Measurements from ENCODE around the gene RNF123. TPM values are rescaled to one million over a fixed set of nuclear protein-coding genes. Genes with fewer than 3 reads are reported as not detected.

Gene RNF123
- total RNA-seq, 1 experiment from 2014 or later, result 46.7 TPM

- no peak overlapping the region for H3K4me3 ChIP-seq
- no TSS peak for BruUV-seq (replicated peaks)
- POLR2A ChIA-PET (ENCODE audit: unreplicated experiment), result interaction anchor here (0.6 kb wide), 1 partner anchor 116 kb away, joined by 3 read pairs; no protein-coding TSS in a partner anchor
Observed at GRCh38 chr3:49663831-49664230, 25.5 kb upstream of the RNF123 start.

DNA sequence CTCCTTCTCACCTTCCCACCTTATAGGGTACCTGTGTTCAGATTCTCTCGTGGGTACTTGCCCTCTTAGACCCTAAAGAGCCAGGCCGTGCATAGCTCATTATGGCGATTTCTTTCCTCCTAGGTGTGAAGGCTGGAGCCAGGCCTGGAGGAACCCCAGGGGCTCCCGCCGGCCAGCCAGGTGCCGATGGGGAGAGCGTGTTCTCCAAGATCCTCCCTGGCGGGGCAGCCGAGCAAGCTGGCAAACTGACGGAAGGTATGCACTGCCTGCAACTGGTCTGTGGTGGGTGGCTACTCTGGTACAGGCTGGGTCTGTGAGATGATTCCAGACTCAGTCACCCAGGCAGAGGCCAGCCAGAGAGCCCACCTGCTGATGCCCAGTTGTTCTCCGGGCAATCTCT, 25.1 kb upstream of the RNF123 start:
- intact Hi-C loops (cut with micrococcal nuclease; ENCODE audit: unreplicated experiment), result no loop called here
- H3K79me2 ChIP-seq (ENCODE audit: low read depth), result no peaks in the 10 kb centered on the region
- no peaks in the 10 kb centered on the region for H3K36me3 ChIP-seq (ENCODE audit: low read depth)
- no TSS peak for BruUV-seq (replicated peaks)
- TF ChIP-seq CTCF (conservative IDR thresholded peaks at IDR 0.05), result no peak
- H3K9me2 ChIP-seq (ENCODE audit: insufficient read depth), result no peaks in the 10 kb centered on the region
- no peak overlapping the region for H3K27ac ChIP-seq
- H3K27me3 ChIP-seq (ENCODE audit: insufficient read depth, low read depth), result no peaks in the 10 kb centered on the region
- POLR2A ChIA-PET (ENCODE audit: unreplicated experiment), result interaction anchor here (0.6 kb wide), 1 partner anchor 117 kb away, joined by 3 read pairs; no protein-coding TSS in a partner anchor
- no peak overlapping the region for H2AFZ ChIP-seq
- H3K4me1 ChIP-seq (replicated peaks; ENCODE audit: insufficient read depth), result peaks cover 12% of the 10 kb centered on the region
- no peak overlapping the region for H3K4me3 ChIP-seq
- H3K9me3 ChIP-seq (ENCODE audit: insufficient read depth, low read depth), result no peaks in the 10 kb centered on the region
- CTCF ChIA-PET, result no interaction called here
- H3K4me2 ChIP-seq, result no peak overlapping the region
- peaks cover 9% of the 10 kb centered on the region for H3F3A ChIP-seq (ENCODE audit: insufficient read depth, low read depth)
- H4K20me1 ChIP-seq (ENCODE audit: insufficient read depth), result no peaks in the 10 kb centered on the region
- no peak for DNase-seq

More at GRCh38 chr3:49663831-49664230, 25.5 kb upstream of the RNF123 start:
- Histone ChIP-seq H3K4me1 (replicated peaks; ENCODE audit: insufficient read depth) (peaks cover 7% of the 10 kb centered on the region), H3K36me3 (ENCODE audit: low read depth) (no peaks in the 10 kb centered on the region), H3K9me3 (ENCODE audit: insufficient read depth, low read depth) (no peaks in the 10 kb centered on the region), H3K79me2 (ENCODE audit: low read depth) (no peaks in the 10 kb centered on the region), H3K27me3 (ENCODE audit: insufficient read depth, low read depth) (no peaks in the 10 kb centered on the region), H3K27ac (no peak overlapping the region), H4K20me1 (ENCODE audit: insufficient read depth) (no peaks in the 10 kb centered on the region), H3F3A (ENCODE audit: insufficient read depth, low read depth) (peaks cover 5% of the 10 kb centered on the region), H3K9me2 (ENCODE audit: insufficient read depth) (no peaks in the 10 kb centered on the region), H3K4me2 (no peak overlapping the region), H2AFZ (no peak overlapping the region)
- TF ChIP-seq CTCF (conservative IDR thresholded peaks at IDR 0.05), result no peak
- no peak for TF ChIP-seq EZH2 (IDR thresholded peaks at IDR 0.05; ENCODE audit: low read depth)
- no peak for DNase-seq
- CTCF ChIA-PET, result no interaction called here
- intact Hi-C loops (cut with micrococcal nuclease; ENCODE audit: unreplicated experiment), result no loop called here

DNA sequence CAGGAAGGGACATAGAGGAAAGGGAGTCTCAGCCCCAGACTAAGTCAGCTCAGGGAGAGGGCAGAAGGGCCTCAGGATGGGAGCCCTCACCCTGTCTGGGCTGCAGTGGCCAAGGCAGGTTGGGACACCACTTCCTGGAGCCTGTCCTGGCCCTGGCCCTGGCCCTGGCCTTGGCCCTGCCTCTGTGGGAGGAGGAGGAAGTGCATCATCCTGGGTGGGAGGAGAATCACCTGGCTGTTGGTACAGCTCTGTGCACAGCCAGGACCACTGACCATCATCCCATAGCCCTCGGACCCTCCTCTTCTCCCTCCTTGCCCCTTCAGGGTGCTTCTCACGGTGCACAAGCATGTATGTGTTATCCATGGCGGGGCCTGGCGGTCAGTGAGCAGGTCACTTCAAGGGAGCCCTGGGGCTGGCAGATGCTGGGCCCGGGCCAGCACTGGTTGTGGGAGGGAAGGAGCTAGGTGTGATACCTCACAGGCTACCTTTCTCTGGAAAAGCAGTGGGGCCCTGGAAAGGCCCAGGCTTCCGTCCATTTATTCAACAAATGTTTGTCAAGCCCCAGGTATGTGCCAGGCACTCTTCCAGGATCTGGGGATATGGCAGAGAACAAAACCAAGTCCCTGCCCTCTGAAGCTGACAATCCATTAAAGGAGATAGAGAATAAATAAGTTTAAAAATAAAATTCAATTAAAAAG, 23.4 kb upstream of the RNF123 start:
- H3K36me3 ChIP-seq (ENCODE audit: low read depth), result no peaks in the 10 kb centered on the region
- intact Hi-C loops (cut with micrococcal nuclease; ENCODE audit: unreplicated experiment), result no loop called here
- H3K9me3 ChIP-seq (ENCODE audit: insufficient read depth, low read depth), result no peaks in the 10 kb centered on the region
- peaks cover 13% of the 10 kb centered on the region for H3K4me1 ChIP-seq (replicated peaks; ENCODE audit: insufficient read depth)
- 0 out of 2 replicates have a peak, but pooled peaks cover 2% of the 10 kb centered on the region for H4K20me1 ChIP-seq (ENCODE audit: insufficient read depth)
- no peaks in the 10 kb centered on the region for H3K27me3 ChIP-seq (ENCODE audit: insufficient read depth, low read depth)
- no peak overlapping the region for H3K27ac ChIP-seq
- POLR2A ChIA-PET (ENCODE audit: unreplicated experiment), result interaction anchor here (0.6 kb wide), 1 partner anchor 302 kb away, joined by 4 read pairs; no protein-coding TSS in a partner anchor
- H3K4me2 ChIP-seq, result no peak overlapping the region
- H3K9me2 ChIP-seq (ENCODE audit: insufficient read depth), result no peaks in the 10 kb centered on the region
- BruUV-seq (replicated peaks), result no TSS peak
- no peaks in the 10 kb centered on the region for H3K79me2 ChIP-seq (ENCODE audit: low read depth)
- TF ChIP-seq EZH2 (IDR thresholded peaks at IDR 0.05; ENCODE audit: low read depth) (no peak), CTCF (conservative IDR thresholded peaks at IDR 0.05) (no peak)
- peaks cover 10% of the 10 kb centered on the region for H3F3A ChIP-seq (ENCODE audit: insufficient read depth, low read depth)
- no peak overlapping the region for H3K4me3 ChIP-seq
- CTCF ChIA-PET, result interaction anchor here (0.8 kb wide), 1 partner anchor 126 kb away, joined by 3 read pairs; no protein-coding TSS in a partner anchor
- H2AFZ ChIP-seq, result no peak overlapping the region
- no peak for DNase-seq
